Fibroblast of lung (primary cell): Measurements from ENCODE around the gene PRRG2. TPM values are rescaled to one million over a fixed set of nuclear protein-coding genes. Genes with fewer than 3 reads are reported as not detected.

ENCODE experiments used
- DNase-seq, 2 donors: peaks; one replicate each; pipeline versions ENCODE4 v3.0.0 to v3.0.0-alpha.2; 2010; ENCODE audit warnings: low read depth in 2 of 2
- H2AFZ ChIP-seq: 2 replicates; pipeline ENCODE4 v1.5.1; 2012; ENCODE audit warnings: low read length, control low read depth, inconsistent platforms
- H3K27ac ChIP-seq: 2 replicates; pipeline ENCODE4 v1.5.1; 2011; ENCODE audit warnings: low read length, control low read depth; ENCODE audit not compliant: insufficient read depth
- H3K27me3 ChIP-seq: 2 replicates; pipeline ENCODE4 v1.5.1; 2011; ENCODE audit warnings: mild to moderate bottlenecking, low read length; ENCODE audit not compliant: control insufficient read depth, insufficient read depth
- H3K36me3 ChIP-seq: 2 replicates; pipeline ENCODE4 v1.5.1; 2011; ENCODE audit warnings: low read length; ENCODE audit not compliant: control insufficient read depth, insufficient read depth
- H3K4me1 ChIP-seq: 2 replicates; pipeline ENCODE4 v1.5.1; 2011; ENCODE audit warnings: low read length; ENCODE audit not compliant: control insufficient read depth, insufficient read depth; ENCODE audit errors: extremely low read depth
- H3K4me2 ChIP-seq: 2 replicates; pipeline ENCODE4 v1.5.1; 2011; ENCODE audit warnings: low read length, control low read depth; ENCODE audit not compliant: insufficient read depth; ENCODE audit errors: extremely low read depth
- H3K4me3 ChIP-seq, 4 experiments: fragments of 200-600 bp in 1 of 4; sonication (generic) in 1 of 4; replicated peaks in 1 of 4; 2 replicates each; pipeline ENCODE4 v1.5.1; 2011 to 2016; ENCODE audit warnings: low read length in 4 of 4, low read depth in 3 of 4, mild to moderate bottlenecking in 3 of 4, control low read depth in 2 of 4, inconsistent platforms in 1 of 4, mixed read lengths in 1 of 4; ENCODE audit not compliant: insufficient read depth in 1 of 4; ENCODE audit errors: control extremely low read depth in 1 of 4
- H3K79me2 ChIP-seq: 2 replicates; pipeline ENCODE4 v1.5.1; 2012; ENCODE audit warnings: mild to moderate bottlenecking, low read length, inconsistent platforms; ENCODE audit not compliant: control insufficient read depth, insufficient read depth
- H3K9ac ChIP-seq: 2 replicates; pipeline ENCODE4 v1.5.1; 2011; ENCODE audit warnings: mild to moderate bottlenecking, low read length, control low read depth; ENCODE audit not compliant: insufficient read depth
- H3K9me3 ChIP-seq: 2 replicates; pipeline ENCODE4 v1.5.1; 2012; ENCODE audit warnings: low read depth, low read length; ENCODE audit not compliant: control insufficient read depth, insufficient read depth
- H4K20me1 ChIP-seq: 2 replicates; pipeline ENCODE4 v1.5.1; 2011; ENCODE audit warnings: low read length; ENCODE audit not compliant: control insufficient read depth, insufficient read depth; ENCODE audit errors: extremely low read depth
- EZH2 ChIP-seq: IDR thresholded peaks from 2 replicates; pipeline ENCODE4 v1.5.1; 2012; ENCODE audit warnings: low read length, control low read depth, mild to moderate bottlenecking; ENCODE audit errors: missing control alignments
- polyA plus RNA-seq, 2 donors: library from polyadenylated mRNA; depleted of rRNA in 1 of 2; stranded (reverse) in 1 of 2; unstranded in 1 of 2; fragments of >200 nt; gene quantifications; 2 replicates each; pipeline ENCODE4 v1.2.1, GENCODE V29; 2011 to 2012; ENCODE audit warnings: missing spikeins in 1 of 2
- total RNA-seq: library from RNA; depleted of rRNA; stranded (reverse); fragments of >200 nt; gene quantifications from 2 replicates; pipeline ENCODE4 v1.2.1, GENCODE V29; 2014
- TF ChIP-seq, protein P1 (sequence below), 2 donors: IDR thresholded peaks in 1 of 2; conservative IDR thresholded peaks in 1 of 2; 1 replicate in 1 of 2; 2 replicates in 1 of 2; pipeline ENCODE4 v1.5.1; 2011 to 2012; ENCODE audit warnings: low read length in 2 of 2, control low read depth in 1 of 2, inconsistent platforms in 1 of 2, low read depth in 1 of 2, mild to moderate bottlenecking in 1 of 2

Gene PRRG2
- total and polyA plus RNA-seq, 2 donors (not counting 1 experiment from before 2014, with no cell fraction given): 0.17 TPM; not detected in 1

- H3K4me3 ChIP-seq: peak overlapping the region; percentile 49 to 90 (median 75)
- peak overlapping the region; percentile 100 for H3K4me2 ChIP-seq
- DNase-seq: peak; percentile 96
- peak overlapping the region; percentile 70 for H3K27ac ChIP-seq
- peak overlapping the region; percentile 60 for H3K9ac ChIP-seq
- peaks cover 7% of the 10 kb centered on the region for H3K36me3 ChIP-seq
- H3K27me3 ChIP-seq: no peaks in the 10 kb centered on the region
- peaks cover 25% of the 10 kb centered on the region for H3K79me2 ChIP-seq
- peak overlapping the region; percentile 63 for H2AFZ ChIP-seq
- H3K4me1 ChIP-seq: peaks cover 6% of the 10 kb centered on the region
- TF ChIP-seq EZH2: no peak
- TF ChIP-seq, protein P1, sequence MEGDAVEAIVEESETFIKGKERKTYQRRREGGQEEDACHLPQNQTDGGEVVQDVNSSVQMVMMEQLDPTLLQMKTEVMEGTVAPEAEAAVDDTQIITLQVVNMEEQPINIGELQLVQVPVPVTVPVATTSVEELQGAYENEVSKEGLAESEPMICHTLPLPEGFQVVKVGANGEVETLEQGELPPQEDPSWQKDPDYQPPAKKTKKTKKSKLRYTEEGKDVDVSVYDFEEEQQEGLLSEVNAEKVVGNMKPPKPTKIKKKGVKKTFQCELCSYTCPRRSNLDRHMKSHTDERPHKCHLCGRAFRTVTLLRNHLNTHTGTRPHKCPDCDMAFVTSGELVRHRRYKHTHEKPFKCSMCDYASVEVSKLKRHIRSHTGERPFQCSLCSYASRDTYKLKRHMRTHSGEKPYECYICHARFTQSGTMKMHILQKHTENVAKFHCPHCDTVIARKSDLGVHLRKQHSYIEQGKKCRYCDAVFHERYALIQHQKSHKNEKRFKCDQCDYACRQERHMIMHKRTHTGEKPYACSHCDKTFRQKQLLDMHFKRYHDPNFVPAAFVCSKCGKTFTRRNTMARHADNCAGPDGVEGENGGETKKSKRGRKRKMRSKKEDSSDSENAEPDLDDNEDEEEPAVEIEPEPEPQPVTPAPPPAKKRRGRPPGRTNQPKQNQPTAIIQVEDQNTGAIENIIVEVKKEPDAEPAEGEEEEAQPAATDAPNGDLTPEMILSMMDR (conservative IDR thresholded peaks at IDR 0.05 in 1 of 2, IDR thresholded peaks at IDR 0.05 in 1 of 2; ENCODE audit: low read depth in 1 of 2, low read length in 2 of 2): peak in 1 of 2 donors; percentile 13
- no peaks in the 10 kb centered on the region for H4K20me1 ChIP-seq
- no peaks in the 10 kb centered on the region for H3K9me3 ChIP-seq
Observed at GRCh38 chr19:49590071-49590970, 9.2 kb downstream of the PRRG2 start.

- Histone ChIP-seq H3K4me1 (peaks cover 6% of the 10 kb centered on the region), H3K4me3 (peak within 1 kb of the TSS; percentile 72 to 90 (median 86)), H3K27ac (peak within 1 kb of the TSS; percentile 70), H3K4me2 (peak within 1 kb of the TSS; percentile 100), H2AFZ (peak within 1 kb of the TSS; percentile 63), H3K79me2 (peaks cover 25% of the 10 kb centered on the region), H3K36me3 (peaks cover 11% of the 10 kb centered on the region), H3K9me3 (no peaks in the 10 kb centered on the region), H3K27me3 (no peaks in the 10 kb centered on the region), H3K9ac (peak within 1 kb of the TSS; percentile 60), H4K20me1 (no peaks in the 10 kb centered on the region)
- peak; percentile 63 to 72 for DNase-seq
- TF ChIP-seq EZH2: no peak
- TF ChIP-seq, protein P1 (conservative IDR thresholded peaks at IDR 0.05 in 1 of 2, IDR thresholded peaks at IDR 0.05 in 1 of 2; ENCODE audit: low read depth in 1 of 2, low read length in 2 of 2): no peak
Observed at GRCh38 chr19:49590971-49591730, 10.0 kb downstream of the PRRG2 start, which contains the start of gene PRR12. Gene PRR12, plus strand, starts transcription at chr19:49591182. Its CDS starts 473 bp downstream, at chr19:49591655.
